Measurements from ENCODE around the gene PRND. TPM values are rescaled to one million over a fixed set of nuclear protein-coding genes. Genes with fewer than 3 reads are reported as not detected.

PRND gene
- total and polyA plus RNA-seq, 2 of the 8 experiments (the other 6 are each of a cell fraction or from before 2014, with no cell fraction given) = 0.09 to 0.11 TPM

DNA sequence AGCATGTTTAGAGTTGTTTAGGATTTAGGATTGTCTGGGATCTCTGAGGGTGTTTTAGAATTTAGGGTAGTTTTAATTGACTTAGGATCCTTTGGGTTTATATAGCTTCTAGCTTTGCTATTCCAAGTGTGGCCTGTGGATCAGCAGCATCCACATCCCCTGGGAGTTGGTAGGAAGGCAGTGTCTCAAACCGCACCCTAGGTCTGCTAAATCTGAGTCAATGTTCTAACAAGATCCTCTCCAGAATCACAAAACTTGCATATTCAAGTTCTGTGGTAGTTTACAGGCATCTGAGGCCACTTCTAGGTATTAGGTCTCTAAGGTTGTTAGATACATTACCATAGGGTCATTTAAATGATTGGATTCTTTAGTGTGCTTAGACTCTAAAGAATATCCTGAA is 48.3 kb downstream of the PRND start:
- Histone ChIP-seq H3K9ac (replicated peaks in 1 of 4; ENCODE audit: extremely low read depth in 1 of 4, low read depth in 3 of 4, low read length in 3 of 4) (no peak overlapping the region), H3K23ac (ENCODE audit: insufficient read length) (no peak overlapping the region), H2AK5ac (ENCODE audit: low read depth, low read length) (no peak overlapping the region), H3K14ac (ENCODE audit: insufficient read length) (no peak overlapping the region), H3K27me3 (replicated peaks in 1 of 4; ENCODE audit: control insufficient read depth in 3 of 4, extremely low read depth in 1 of 4, insufficient read depth in 3 of 4, low read length in 3 of 4) (no peaks in the 10 kb centered on the region), H2BK15ac (ENCODE audit: low read length) (no peak overlapping the region), H3K27ac (ENCODE audit: low read depth, low read length) (no peak overlapping the region), H2BK120ac (replicated peaks; ENCODE audit: low read depth, low read length) (no peak overlapping the region), H3K56ac (replicated peaks; ENCODE audit: insufficient read length, low read depth, low read length) (no peak overlapping the region), H3K4me2 (ENCODE audit: insufficient read depth in 1 of 2, low read depth in 2 of 2, low read length in 2 of 2) (no peak overlapping the region), H3K79me1 (ENCODE audit: low read depth, low read length) (no peaks in the 10 kb centered on the region), H3K36me3 (ENCODE audit: control insufficient read depth in 2 of 4, insufficient read depth in 4 of 4, low read length in 3 of 4) (no peaks in the 10 kb centered on the region), H3K23me2 (ENCODE audit: low read depth, low read length) (no peaks in the 10 kb centered on the region), H4K91ac (replicated peaks; ENCODE audit: insufficient read length, low read length) (no peak overlapping the region), H2BK5ac (ENCODE audit: low read depth, low read length) (no peak overlapping the region), H3K4ac (replicated peaks; ENCODE audit: insufficient read length, low read depth, low read length) (no peak overlapping the region), H3K4me3 (ENCODE audit: extremely low read depth in 1 of 4, insufficient read depth in 2 of 4, low read depth in 3 of 4, low read length in 4 of 4) (no peak overlapping the region), H4K5ac (ENCODE audit: insufficient read length, low read depth, low read length) (no peak overlapping the region), H2BK20ac (ENCODE audit: low read length) (no peak overlapping the region), H2BK12ac (ENCODE audit: low read depth, low read length) (no peak overlapping the region), H3K79me2 (ENCODE audit: control insufficient read depth in 1 of 2, insufficient read depth in 2 of 2, low read length in 2 of 2) (no peaks in the 10 kb centered on the region), H3K4me1 (replicated peaks in 1 of 4; ENCODE audit: control insufficient read depth in 3 of 4, insufficient read depth in 4 of 4, low read length in 3 of 4) (no peaks in the 10 kb centered on the region), H3K9me3 (ENCODE audit: insufficient read depth in 2 of 2, low read depth in 1 of 2, low read length in 1 of 2) (peaks cover 9% of the 10 kb centered on the region in 2 experiments; a peak in 2 of 4 replicates), H4K20me1 (replicated peaks in 1 of 2; ENCODE audit: control insufficient read depth in 1 of 2, insufficient read depth in 2 of 2, low read length in 2 of 2) (no peaks in the 10 kb centered on the region), H3K18ac (ENCODE audit: extremely low read depth, low read length) (no peak overlapping the region), H4K8ac (ENCODE audit: extremely low read depth, insufficient read depth, low read length) (no peak overlapping the region), H2AFZ (ENCODE audit: low read length) (no peak overlapping the region)
- ChIA-PET POLR2A (ENCODE audit: partially characterized antibody) (no interaction called here), CTCF (ENCODE audit: partially characterized antibody) (interaction anchor here (1.2 kb wide), 1 partner anchor 30 kb away, joined by 4 read pairs; no protein-coding TSS in a partner anchor)
- TF ChIP-seq, protein P1, sequence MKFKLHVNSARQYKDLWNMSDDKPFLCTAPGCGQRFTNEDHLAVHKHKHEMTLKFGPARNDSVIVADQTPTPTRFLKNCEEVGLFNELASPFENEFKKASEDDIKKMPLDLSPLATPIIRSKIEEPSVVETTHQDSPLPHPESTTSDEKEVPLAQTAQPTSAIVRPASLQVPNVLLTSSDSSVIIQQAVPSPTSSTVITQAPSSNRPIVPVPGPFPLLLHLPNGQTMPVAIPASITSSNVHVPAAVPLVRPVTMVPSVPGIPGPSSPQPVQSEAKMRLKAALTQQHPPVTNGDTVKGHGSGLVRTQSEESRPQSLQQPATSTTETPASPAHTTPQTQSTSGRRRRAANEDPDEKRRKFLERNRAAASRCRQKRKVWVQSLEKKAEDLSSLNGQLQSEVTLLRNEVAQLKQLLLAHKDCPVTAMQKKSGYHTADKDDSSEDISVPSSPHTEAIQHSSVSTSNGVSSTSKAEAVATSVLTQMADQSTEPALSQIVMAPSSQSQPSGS (IDR thresholded peaks at IDR 0.05; ENCODE audit: low read length) = no peak
- TF ChIP-seq ZNF274 (IDR thresholded peaks at IDR 0.05; ENCODE audit: borderline replicate concordance, extremely low read depth, low read length) = no peak
- no peak for DNase-seq (ENCODE audit: low read depth in 1 of 2, low spot score in 2 of 2)
- WGBS, 2 experiments (ENCODE audit: extremely low coverage in 1 of 2, insufficient coverage in 1 of 2, insufficient read length in 1 of 2, insufficient replicate concordance in 2 of 2, low coverage in 1 of 2, low lambda C conversion rate in 2 of 2, missing lambda C conversion rate in 1 of 2) = 81% methylated on average over 1 of the region's 1 CpG; no CpG with 5 or more reads in 1 of the 2 experiments
- FAIRE-seq = no peak
